RWPE2 (cell line): ENCODE results near the gene PJA1.

Experiments used
- ATAC-seq: fragments of 200-7000 bp; cut with Tn5 transposase; 3 replicates; pipeline ENCODE4 v1.9.1; 2021; ENCODE audit warnings: low read depth
- DNase-seq: peaks from one replicate; pipeline ENCODE4 v3.0.0-alpha.2; 2020; ENCODE audit warnings: low spot score
- H3K27ac ChIP-seq: fragments of 450-650 bp; 2 replicates; pipeline ENCODE4 v1.5.1; 2017; ENCODE audit warnings: mild to moderate bottlenecking; ENCODE audit not compliant: poor library complexity, severe bottlenecking
- H3K27me3 ChIP-seq: fragments of 250-450 bp; sonication (Bioruptor Pico); 2 replicates; pipeline ENCODE4 v1.5.1; 2021; ENCODE audit warnings: mild to moderate bottlenecking, moderate library complexity; ENCODE audit not compliant: insufficient read depth, poor library complexity, severe bottlenecking
- H3K36me3 ChIP-seq: fragments of 250-450 bp; sonication (Bioruptor Pico); 2 replicates; pipeline ENCODE4 v1.5.1; 2020; ENCODE audit warnings: low read depth, mild to moderate bottlenecking, moderate library complexity
- H3K4me1 ChIP-seq: fragments of 250-450 bp; sonication (Bioruptor Pico); 2 replicates; pipeline ENCODE4 v1.5.1; 2021; ENCODE audit warnings: mild to moderate bottlenecking, moderate library complexity; ENCODE audit not compliant: insufficient read depth, poor library complexity, severe bottlenecking
- H3K4me3 ChIP-seq: fragments of 250-450 bp; sonication (Bioruptor Pico); 2 replicates; pipeline ENCODE4 v1.5.1; 2021; ENCODE audit warnings: mild to moderate bottlenecking, moderate library complexity; ENCODE audit not compliant: severe bottlenecking
- H3K9me3 ChIP-seq: fragments of 250-450 bp; sonication (Bioruptor Pico); 2 replicates; pipeline ENCODE4 v1.5.1; 2021; ENCODE audit warnings: mild to moderate bottlenecking, moderate library complexity; ENCODE audit not compliant: severe bottlenecking
- TF ChIP-seq, protein P1 (sequence below): fragments of 450-650 bp; IDR thresholded peaks from one replicate; pipeline ENCODE4 v1.5.1; 2017; ENCODE audit warnings: mild to moderate bottlenecking, moderate library complexity; ENCODE audit not compliant: poor library complexity, severe bottlenecking

PJA1 gene

DNA sequence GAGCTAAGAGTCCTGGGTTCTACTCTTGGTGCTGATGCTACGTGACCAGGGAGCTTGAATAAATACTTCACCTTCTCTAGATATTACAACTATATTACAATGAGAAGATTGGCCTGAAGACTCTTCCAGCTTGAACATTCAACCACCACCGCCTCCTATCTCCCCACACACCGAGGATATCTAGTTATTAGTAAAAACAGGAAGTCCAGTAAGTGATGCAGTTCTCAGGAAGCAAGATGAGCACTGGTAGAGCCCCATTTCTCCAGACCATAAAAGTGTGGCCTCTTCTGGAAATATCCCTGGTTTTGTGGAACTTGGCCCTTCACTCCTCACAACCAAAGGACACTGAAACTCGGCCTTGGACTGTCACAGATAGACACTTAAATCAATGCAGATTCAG lies 18.5 kb downstream of the PJA1 start:
- Histone ChIP-seq H3K4me3 (no peak overlapping the region), H3K4me1 (peaks cover 14% of the 10 kb centered on the region), H3K36me3 (no peaks in the 10 kb centered on the region), H3K27me3 (no peaks in the 10 kb centered on the region), H3K9me3 (no peaks in the 10 kb centered on the region), H3K27ac (no peak overlapping the region)
- DNase-seq (no peak), ATAC-seq (no peak)
- TF ChIP-seq, protein P1, sequence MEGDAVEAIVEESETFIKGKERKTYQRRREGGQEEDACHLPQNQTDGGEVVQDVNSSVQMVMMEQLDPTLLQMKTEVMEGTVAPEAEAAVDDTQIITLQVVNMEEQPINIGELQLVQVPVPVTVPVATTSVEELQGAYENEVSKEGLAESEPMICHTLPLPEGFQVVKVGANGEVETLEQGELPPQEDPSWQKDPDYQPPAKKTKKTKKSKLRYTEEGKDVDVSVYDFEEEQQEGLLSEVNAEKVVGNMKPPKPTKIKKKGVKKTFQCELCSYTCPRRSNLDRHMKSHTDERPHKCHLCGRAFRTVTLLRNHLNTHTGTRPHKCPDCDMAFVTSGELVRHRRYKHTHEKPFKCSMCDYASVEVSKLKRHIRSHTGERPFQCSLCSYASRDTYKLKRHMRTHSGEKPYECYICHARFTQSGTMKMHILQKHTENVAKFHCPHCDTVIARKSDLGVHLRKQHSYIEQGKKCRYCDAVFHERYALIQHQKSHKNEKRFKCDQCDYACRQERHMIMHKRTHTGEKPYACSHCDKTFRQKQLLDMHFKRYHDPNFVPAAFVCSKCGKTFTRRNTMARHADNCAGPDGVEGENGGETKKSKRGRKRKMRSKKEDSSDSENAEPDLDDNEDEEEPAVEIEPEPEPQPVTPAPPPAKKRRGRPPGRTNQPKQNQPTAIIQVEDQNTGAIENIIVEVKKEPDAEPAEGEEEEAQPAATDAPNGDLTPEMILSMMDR, result no peak

DNA sequence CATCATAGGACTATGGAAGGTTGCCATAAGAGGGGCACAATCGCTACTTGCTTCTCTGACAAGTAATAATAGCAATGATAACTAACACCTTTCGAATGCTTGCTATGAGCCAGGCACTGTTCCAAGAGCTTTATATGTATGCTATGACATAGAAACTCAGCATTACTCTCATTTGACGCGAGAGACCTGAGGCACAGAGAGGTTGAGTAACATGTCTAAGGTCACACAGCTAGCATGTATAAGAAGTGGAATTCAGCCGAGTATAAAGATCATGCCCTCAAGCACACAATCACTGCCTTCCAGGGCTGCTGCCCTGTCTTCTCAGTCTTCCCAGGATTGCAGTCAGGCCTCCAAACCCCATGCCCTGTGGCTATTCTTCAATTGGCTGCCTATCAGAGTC lies 19.5 kb downstream of the PJA1 start:
- ATAC-seq, result no peak

DNA sequence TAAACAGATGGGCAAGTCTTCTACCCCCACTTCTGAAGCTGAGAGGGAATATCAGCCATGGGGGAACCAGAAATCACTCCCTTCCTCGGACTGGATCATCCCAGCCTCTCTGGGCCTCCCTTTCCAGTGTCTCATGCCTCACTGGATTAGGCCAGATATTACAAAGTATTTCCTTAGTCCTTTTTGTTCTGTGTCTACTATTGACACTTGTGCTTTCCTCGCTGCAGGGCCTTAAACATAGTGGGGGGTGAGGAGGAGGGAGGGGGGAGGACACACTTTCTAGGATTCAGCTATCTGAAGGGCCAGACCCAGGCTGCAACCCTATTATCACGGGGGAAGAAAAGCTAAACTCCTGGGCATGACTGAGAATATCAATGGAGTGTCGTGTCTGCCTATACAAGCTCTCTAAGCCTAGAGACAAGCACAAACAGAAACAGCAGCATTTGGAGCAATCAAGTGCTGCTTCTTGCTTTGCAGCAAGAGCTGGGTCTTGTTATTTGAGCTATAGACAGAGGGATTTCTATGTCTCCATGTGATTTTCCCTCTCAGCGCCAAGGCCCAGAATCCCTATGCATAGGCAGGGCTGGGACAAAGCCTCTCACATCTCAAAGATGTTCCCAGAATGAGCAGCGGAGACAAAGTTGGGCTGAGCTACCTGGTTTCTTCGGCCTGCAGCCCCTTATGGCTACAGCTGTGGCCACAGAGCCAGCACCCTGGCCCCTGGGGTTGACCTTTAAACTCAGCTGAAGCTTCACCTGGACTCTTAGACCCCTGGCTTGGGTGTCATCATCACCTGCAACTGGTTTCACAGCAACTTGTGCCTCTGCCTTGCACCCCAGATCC lies 20.2 kb downstream of the PJA1 start:
- Histone ChIP-seq H3K9me3 (no peaks in the 10 kb centered on the region), H3K4me1 (peaks cover under 1% of the 10 kb centered on the region), H3K4me3 (no peak overlapping the region), H3K36me3 (no peaks in the 10 kb centered on the region), H3K27me3 (no peaks in the 10 kb centered on the region), H3K27ac (no peak overlapping the region)
- ATAC-seq (no peak), DNase-seq (no peak)
- TF ChIP-seq, protein P1, result no peak

More for the DNA sequence above, 19.5 kb downstream of the PJA1 start:
- peaks cover 6% of the 10 kb centered on the region for H3K4me1 ChIP-seq
- H3K36me3 ChIP-seq, result no peaks in the 10 kb centered on the region
- DNase-seq, result no peak
- no peak overlapping the region for H3K4me3 ChIP-seq
- no peaks in the 10 kb centered on the region for H3K9me3 ChIP-seq
- no peak overlapping the region for H3K27ac ChIP-seq
- TF ChIP-seq, protein P1, result no peak
- H3K27me3 ChIP-seq, result no peaks in the 10 kb centered on the region

DNA sequence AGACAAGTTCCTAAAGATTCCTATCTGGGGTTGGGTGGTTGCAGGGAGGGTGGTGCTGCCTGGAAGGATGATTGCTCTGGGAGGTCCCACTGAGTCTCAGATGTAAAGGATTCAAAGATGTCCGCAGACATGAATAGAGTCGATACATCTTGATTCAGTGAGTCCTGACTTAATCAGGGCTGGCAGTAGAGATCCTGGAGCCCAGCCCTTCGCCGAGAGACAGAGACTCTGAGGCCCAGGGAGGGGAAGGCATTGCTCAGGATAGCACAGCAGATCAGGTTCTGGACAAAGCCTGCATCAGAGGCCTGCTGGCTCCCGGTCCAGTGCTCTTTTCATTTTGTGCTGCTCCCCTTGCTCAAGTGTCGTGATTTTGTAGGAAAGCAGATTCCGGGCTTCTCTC lies 21.7 kb downstream of the PJA1 start:
- H3K36me3 ChIP-seq, result no peaks in the 10 kb centered on the region
- no peaks in the 10 kb centered on the region for H3K4me1 ChIP-seq
- TF ChIP-seq, protein P1, result no peak
- H3K27me3 ChIP-seq, result no peaks in the 10 kb centered on the region
- H3K27ac ChIP-seq, result no peak overlapping the region
- DNase-seq (no peak), ATAC-seq (no peak)
- H3K9me3 ChIP-seq, result no peaks in the 10 kb centered on the region
- no peak overlapping the region for H3K4me3 ChIP-seq

DNA sequence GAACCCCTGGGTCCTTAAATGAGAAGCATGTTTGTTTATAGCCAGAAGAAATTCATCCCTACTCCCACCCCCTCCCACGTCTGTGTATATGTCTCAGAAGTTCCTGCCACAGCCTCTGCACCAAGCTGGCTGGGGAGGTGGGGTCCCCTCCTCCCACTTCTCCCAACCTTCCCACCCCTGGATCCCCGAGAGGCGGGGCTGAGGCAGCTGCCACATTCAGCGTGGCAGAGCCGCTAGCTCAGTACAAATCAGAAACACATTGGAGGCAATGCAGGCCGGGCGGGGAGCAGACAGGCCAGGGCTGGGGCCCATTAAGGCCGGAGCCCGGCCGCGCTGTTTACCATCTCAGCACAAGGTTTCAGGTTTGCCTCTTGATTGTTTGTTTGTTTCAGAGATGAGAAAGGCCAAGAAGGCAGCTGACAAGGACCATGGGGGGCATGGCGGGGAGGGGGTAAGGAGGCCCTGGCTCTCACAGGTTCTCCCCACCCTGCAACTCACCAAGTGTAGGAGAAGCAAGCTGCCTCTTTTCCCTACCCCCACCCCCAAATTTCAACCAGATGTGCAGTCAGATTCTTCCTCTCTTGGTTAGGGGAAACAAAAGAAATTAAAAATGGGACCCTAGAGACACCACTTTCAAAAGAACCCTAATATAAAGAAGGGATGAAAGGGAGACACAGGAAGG lies 22.3 kb downstream of the PJA1 start:
- H3K27me3 ChIP-seq, result no peaks in the 10 kb centered on the region
- no peaks in the 10 kb centered on the region for H3K9me3 ChIP-seq
- TF ChIP-seq, protein P1, result no peak
- no peak for DNase-seq
- no peak overlapping the region for H3K27ac ChIP-seq
- H3K36me3 ChIP-seq, result no peaks in the 10 kb centered on the region
- H3K4me3 ChIP-seq, result no peak overlapping the region
- H3K4me1 ChIP-seq, result no peaks in the 10 kb centered on the region
- no peak for ATAC-seq
